HK-2 (cell line): Measurements from ENCODE around the gene LMCD1.

ENCODE experiments used
- DNase-seq: peaks from one replicate; pipeline ENCODE4 v3.0.0-alpha.2; 2018; ENCODE audit not compliant: unreplicated experiment

Gene LMCD1

GRCh38 chr3:8584661-8585060 lies 83.0 kb downstream of the LMCD1 start:
- DNase-seq, result no peak

- no peak for DNase-seq
Observed at GRCh38 chr3:8589880-8590556, 88.4 kb downstream of the LMCD1 start.

- DNase-seq, result no peak
Observed at GRCh38 chr3:8593021-8593827, 91.6 kb downstream of the LMCD1 start.

GRCh38 chr3:8595252-8595651 lies 93.6 kb downstream of the LMCD1 start:
- DNase-seq, result no peak

GRCh38 chr3:8595695-8596115 lies 94.1 kb downstream of the LMCD1 start:
- no peak for DNase-seq

- DNase-seq, result no peak
Observed at GRCh38 chr3:8596321-8597218, 94.9 kb downstream of the LMCD1 start.

GRCh38 chr3:8597219-8597853 lies 95.7 kb downstream of the LMCD1 start:
- DNase-seq, result no peak

- DNase-seq, result no peak
Observed at GRCh38 chr3:8599146-8599545, 97.5 kb downstream of the LMCD1 start.

- DNase-seq, result no peak
Observed at GRCh38 chr3:8600457-8600856, 98.8 kb downstream of the LMCD1 start.

GRCh38 chr3:8603115-8603710 lies 101.6 kb downstream of the LMCD1 start:
- no peak for DNase-seq

GRCh38 chr3:8604006-8604405 lies 102.4 kb downstream of the LMCD1 start:
- DNase-seq, result no peak

GRCh38 chr3:8604988-8605387 lies 103.4 kb downstream of the LMCD1 start:
- DNase-seq, result no peak

GRCh38 chr3:8606701-8607231 lies 105.1 kb downstream of the LMCD1 start:
- no peak for DNase-seq

GRCh38 chr3:8607234-8608040 lies 105.8 kb downstream of the LMCD1 start:
- DNase-seq, result peak; percentile 16

- DNase-seq, result no peak
Observed at GRCh38 chr3:8608041-8608790, 106.6 kb downstream of the LMCD1 start.

GRCh38 chr3:8608791-8609467 lies 107.3 kb downstream of the LMCD1 start:
- DNase-seq, result no peak

GRCh38 chr3:8610951-8611350 lies 109.3 kb downstream of the LMCD1 start:
- DNase-seq, result no peak

GRCh38 chr3:8617921-8618320 lies 116.3 kb downstream of the LMCD1 start:
- DNase-seq, result no peak

GRCh38 chr3:8618950-8619349 lies 117.3 kb downstream of the LMCD1 start:
- no peak for DNase-seq
